Posterior cingulate gyrus (tissue), 11 donors: ENCODE data around the gene MRPL44.
"Not testable (repeated sequence)": the region's sequence is repeated elsewhere in the genome, so short reads cannot be mapped to it uniquely, and the experiment has no call there.

Experiments
- DNase-seq, 10 donors: peaks; one replicate each; pipeline versions ENCODE4 v3.0.0 to v3.0.0-alpha.2; 2020 to 2021; ENCODE audit warnings: mixed read lengths in 3 of 10
- intact Hi-C: fragments of 100-400 bp; cut with DNase I; formaldehyde crosslinking; loops from one replicate; pipeline ENCODE4 v1.15.1; 2023

The MRPL44 gene

GRCh38 chr2:223997938-223998337 lies 40.7 kb downstream of the MRPL44 start:
- intact Hi-C loops, result loop anchor here (5.0 kb wide), 1 partner anchor 39 kb away; the partner anchor contains the start of gene SERPINE2
- no peak for DNase-seq

GRCh38 chr2:223998948-223999347 lies 41.7 kb downstream of the MRPL44 start:
- no peak for DNase-seq
- intact Hi-C loops, result loop anchor here (5.0 kb wide), 1 partner anchor 38 kb away; the partner anchor contains the start of gene SERPINE2

DNA sequence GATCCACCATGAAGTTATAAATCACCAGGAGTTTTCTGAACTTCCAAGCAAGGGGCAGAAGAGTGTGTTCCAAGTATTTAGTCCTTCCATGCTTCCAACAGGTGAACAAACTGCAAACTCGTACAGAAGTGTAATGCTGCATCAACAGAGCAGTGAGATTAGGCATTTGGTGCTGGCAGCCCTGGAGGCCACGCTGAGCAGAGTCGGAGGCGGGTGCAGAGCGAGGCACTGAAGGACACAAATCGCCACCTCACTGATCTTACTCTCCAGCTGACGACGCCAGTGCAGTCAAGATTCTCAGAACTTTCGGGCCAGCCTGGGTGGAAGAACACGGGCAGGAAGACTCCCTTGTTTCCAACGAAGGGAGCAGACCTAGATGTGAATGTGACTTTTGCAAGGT lies 42.6 kb downstream of the MRPL44 start:
- intact Hi-C loops, result loop anchor here (5.0 kb wide), 1 partner anchor 37 kb away; the partner anchor contains the start of gene SERPINE2
- no peak for DNase-seq

DNA sequence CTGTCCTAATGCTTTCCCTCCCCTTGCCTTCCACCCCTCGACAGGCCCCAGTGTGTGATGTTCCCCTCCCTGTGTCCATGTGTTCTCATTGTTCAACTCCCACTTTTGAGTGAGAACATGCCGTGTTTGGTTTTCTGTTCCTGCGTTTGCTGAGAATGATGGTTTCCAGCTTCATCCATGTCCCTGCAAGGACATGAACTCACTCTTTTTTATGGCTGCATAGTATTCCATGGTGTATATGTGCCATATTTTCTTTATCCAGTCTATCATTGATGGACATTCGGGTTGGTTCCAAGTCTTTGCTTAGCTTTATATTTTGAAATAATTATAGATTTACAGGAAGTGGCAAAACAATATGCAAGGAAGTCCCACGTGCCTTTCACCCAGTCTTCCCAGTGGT lies 43.4 kb downstream of the MRPL44 start:
- DNase-seq, intact Hi-C loops: not testable (repeated sequence)

GRCh38 chr2:224004105-224004695 lies 46.9 kb downstream of the MRPL44 start:
- intact Hi-C loops, result no loop called here
- no peak for DNase-seq

- DNase-seq, result no peak
- intact Hi-C loops, result no loop called here
These were observed 51.5 kb downstream of the MRPL44 start for GRCh38 chr2:224008702-224009261.

- intact Hi-C loops, result no loop called here
- DNase-seq, result no peak
These were observed 52.5 kb downstream of the MRPL44 start for GRCh38 chr2:224009605-224010315.

GRCh38 chr2:224011837-224012236 lies 54.6 kb downstream of the MRPL44 start:
- DNase-seq, result no peak

GRCh38 chr2:224014336-224014735 lies 57.1 kb downstream of the MRPL44 start:
- no peak for DNase-seq
- intact Hi-C loops, result no loop called here

More at GRCh38 chr2:224011837-224012236, 54.6 kb downstream of the MRPL44 start:
- intact Hi-C loops, result no loop called here

DNA sequence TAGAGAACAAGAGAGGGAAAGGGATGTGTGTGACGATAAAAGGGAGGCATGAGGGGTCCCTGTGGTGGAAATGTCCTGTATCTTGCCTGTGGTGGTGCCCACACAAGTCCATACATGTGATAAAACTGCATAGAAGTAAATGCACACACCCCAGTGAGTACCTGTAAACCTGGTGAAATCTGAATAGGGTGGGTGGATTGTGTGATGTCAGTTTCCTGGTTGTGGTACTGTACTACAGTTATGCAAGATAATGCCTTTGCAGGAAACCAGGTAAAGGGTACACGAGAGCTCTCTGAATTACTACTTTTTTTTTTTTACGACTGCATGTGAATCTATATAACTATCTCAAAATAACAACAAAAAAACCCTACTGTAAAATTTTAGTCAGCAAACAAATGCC lies 59.7 kb downstream of the MRPL44 start:
- DNase-seq, result no peak
- intact Hi-C loops, result no loop called here
